ENCODE data around the gene MED26.

GRCh38 chr19:16623576-16623975 is 4.4 kb downstream of the MED26 start:
- no peak for TF ChIP-seq CTCF (IDR thresholded peaks at IDR 0.05)
- no peak for TF ChIP-seq POLR2A (IDR thresholded peaks at IDR 0.05)

All from lower leg skin (tissue), 3 donors.